Esophagus squamous epithelium (tissue), 4 donors: ENCODE measurements around the gene FBRS.

ENCODE experiments used
- CTCF ChIP-seq, 6 experiments: fragments of 450-650 bp in 4 of 6; fragments of 200-600 bp in 2 of 6; sonication (generic) in 2 of 6; IDR thresholded peaks; one replicate each; pipeline ENCODE4 v1.5.1; 2016 to 2019; ENCODE audit warnings: antibody characterized with exemption in 6 of 6, mild to moderate bottlenecking in 4 of 6, moderate library complexity in 4 of 6
- POLR2A ChIP-seq, 4 donors: fragments of 450-650 bp; IDR thresholded peaks; one replicate each; pipeline ENCODE4 v1.6.1; 2017; ENCODE audit warnings: antibody characterized with exemption in 4 of 4, mild to moderate bottlenecking in 4 of 4, moderate library complexity in 3 of 4

GRCh38 chr16:30669026-30669902, 11.0 kb downstream of the FBRS start:
- TF ChIP-seq CTCF (IDR thresholded peaks at IDR 0.05) = no peak
- no peak for TF ChIP-seq POLR2A (IDR thresholded peaks at IDR 0.05)
